Type B pancreatic cell (in vitro differentiated cells): Measurements from ENCODE around the gene APBB2. TPM values are rescaled to one million over a fixed set of nuclear protein-coding genes. Genes with fewer than 3 reads are reported as not detected.

Experiments used
- DNase-seq: peaks from one replicate; pipeline ENCODE4 v3.0.0; 2021; ENCODE audit warnings: mixed read lengths; ENCODE audit not compliant: unreplicated experiment; ENCODE audit errors: extremely low spot score
- H3K27ac Mint-ChIP-seq: 2 replicates; pipeline ENCODE4 v1.8.0; 2021; ENCODE audit warnings: mild to moderate bottlenecking, mixed read lengths
- H3K27me3 Mint-ChIP-seq: 2 replicates; pipeline ENCODE4 v1.8.0; 2021; ENCODE audit warnings: mixed read lengths
- H3K36me3 Mint-ChIP-seq: 2 replicates; pipeline ENCODE4 v1.8.0; 2021; ENCODE audit warnings: mixed read lengths
- H3K4me1 Mint-ChIP-seq: one replicate; pipeline ENCODE4 v1.8.0; 2021; ENCODE audit warnings: mixed read lengths; ENCODE audit not compliant: unreplicated experiment
- H3K4me3 Mint-ChIP-seq: 2 replicates; pipeline ENCODE4 v1.8.0; 2021; ENCODE audit warnings: mild to moderate bottlenecking, mixed read lengths
- H3K9me3 Mint-ChIP-seq: 2 replicates; pipeline ENCODE4 v1.8.0; 2021; ENCODE audit warnings: mixed read lengths
- CTCF ChIP-seq: fragments of 200-600 bp; sonication (generic); conservative IDR thresholded peaks from 2 replicates; pipeline ENCODE4 v1.5.0; 2021; ENCODE audit warnings: antibody characterized with exemption, mild to moderate bottlenecking
- total RNA-seq: library from RNA; stranded (reverse); gene quantifications from 2 replicates; pipeline ENCODE4 v1.2.1, GENCODE V29; 2021; ENCODE audit warnings: low replicate concordance

The APBB2 gene
- total RNA-seq, 1 donor from 2014 or later, result 33.3 TPM

GRCh38 chr4:41069257-41069656 is 145.1 kb downstream of the APBB2 start:
- Mint-ChIP-seq H3K9me3 (no peaks in the 10 kb centered on the region), H3K27me3 (no peaks in the 10 kb centered on the region), H3K4me3 (no peak overlapping the region), H3K27ac (no peak overlapping the region), H3K4me1 (peaks cover 18% of the 10 kb centered on the region), H3K36me3 (no peaks in the 10 kb centered on the region)
- TF ChIP-seq CTCF, result no peak
- no peak for DNase-seq

GRCh38 chr4:41067369-41067768 is 147.0 kb downstream of the APBB2 start:
- Mint-ChIP-seq H3K4me3 (no peak overlapping the region), H3K36me3 (no peaks in the 10 kb centered on the region), H3K27me3 (no peaks in the 10 kb centered on the region), H3K9me3 (no peaks in the 10 kb centered on the region), H3K4me1 (peaks cover 22% of the 10 kb centered on the region), H3K27ac (no peak overlapping the region)
- TF ChIP-seq CTCF, result no peak
- no peak for DNase-seq

- Mint-ChIP-seq H3K36me3 (no peaks in the 10 kb centered on the region), H3K4me3 (no peak overlapping the region), H3K27ac (no peak overlapping the region), H3K9me3 (no peaks in the 10 kb centered on the region), H3K27me3 (no peaks in the 10 kb centered on the region), H3K4me1 (peaks cover 20% of the 10 kb centered on the region)
- DNase-seq, result no peak
- no peak for TF ChIP-seq CTCF
These were observed 148.3 kb downstream of the APBB2 start for GRCh38 chr4:41066049-41066448.

- no peak overlapping the region for H3K27ac Mint-ChIP-seq
- DNase-seq, result no peak
- no peaks in the 10 kb centered on the region for H3K27me3 Mint-ChIP-seq
- no peak for TF ChIP-seq CTCF
- peaks cover 18% of the 10 kb centered on the region for H3K4me1 Mint-ChIP-seq
- H3K9me3 Mint-ChIP-seq, result no peaks in the 10 kb centered on the region
- no peaks in the 10 kb centered on the region for H3K36me3 Mint-ChIP-seq
- no peak overlapping the region for H3K4me3 Mint-ChIP-seq
These were observed 148.8 kb downstream of the APBB2 start for GRCh38 chr4:41065434-41066006.

- Mint-ChIP-seq H3K4me1 (peaks cover 23% of the 10 kb centered on the region), H3K9me3 (no peaks in the 10 kb centered on the region), H3K27me3 (no peaks in the 10 kb centered on the region), H3K36me3 (no peaks in the 10 kb centered on the region), H3K4me3 (no peak overlapping the region), H3K27ac (no peak overlapping the region)
- no peak for DNase-seq
- no peak for TF ChIP-seq CTCF
These were observed 149.4 kb downstream of the APBB2 start for GRCh38 chr4:41064953-41065352.
